Stimulated activated CD4-positive, alpha-beta T cell treated with anti-CD3 and anti-CD28 coated beads, Interleukin-2, amount 100 ng/mL, for 48 hours (primary cell): ENCODE measurements around the gene TNRC6C.
"Not testable (repeated sequence)": the region's sequence is repeated elsewhere in the genome, so short reads cannot be mapped to it uniquely, and the experiment has no call there.

Experiments used
- DNase-seq, 2 donors: peaks; one replicate each; pipeline ENCODE4 v3.0.0-alpha.2; 2020

Gene TNRC6C

DNA sequence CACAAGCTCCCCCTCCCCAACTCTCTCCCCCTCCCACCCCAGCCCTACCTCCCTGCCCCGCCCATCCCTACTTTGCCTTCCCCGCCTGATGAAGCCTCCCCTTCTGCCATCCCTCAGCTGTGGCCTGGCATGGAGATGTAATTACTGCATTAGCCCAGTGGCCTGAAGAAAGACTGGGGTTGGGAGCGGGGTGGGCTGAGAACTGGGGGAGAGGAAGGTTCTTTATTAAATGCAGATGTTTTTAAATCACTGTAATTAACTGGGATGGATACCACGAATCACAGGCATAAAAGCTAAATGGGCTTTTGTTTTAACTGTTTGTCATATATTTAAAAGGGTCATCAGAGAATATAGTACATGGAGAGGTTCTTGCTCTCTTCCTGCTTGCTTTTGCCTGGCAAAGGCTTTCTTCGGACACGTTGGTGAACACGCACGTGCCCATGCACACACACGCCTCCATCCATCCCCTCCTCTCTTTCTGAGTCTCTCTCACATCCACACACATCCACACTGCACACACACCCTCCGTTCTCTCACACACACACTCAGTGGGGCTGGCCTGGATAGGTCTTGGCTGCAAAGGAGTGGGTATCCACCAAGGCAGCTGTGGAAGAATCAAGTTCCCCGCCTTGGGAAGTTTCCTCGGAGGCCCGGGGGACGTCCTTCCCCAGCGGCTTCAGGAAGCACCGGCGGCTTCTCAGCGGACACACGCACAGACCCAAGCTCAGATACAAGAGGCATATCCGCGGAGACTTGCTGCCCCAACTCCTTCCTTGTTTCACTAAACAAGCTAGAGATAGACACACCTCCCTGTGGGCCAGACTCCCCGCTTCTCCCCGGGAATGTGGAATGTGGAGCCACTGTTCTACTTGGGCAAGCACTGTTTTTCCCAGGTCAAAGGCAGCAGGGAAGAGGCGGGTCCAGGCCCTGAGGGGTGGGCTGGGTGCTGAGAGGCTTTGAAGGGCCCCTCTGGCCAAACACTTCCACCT, 27.4 kb upstream of the TNRC6C start:
- no peak for DNase-seq

GRCh38 chr17:77933777-77934398, 24.6 kb upstream of the TNRC6C start:
- DNase-seq, result no peak

GRCh38 chr17:77935121-77935571, 23.4 kb upstream of the TNRC6C start:
- no peak for DNase-seq

GRCh38 chr17:77935744-77936143, 22.8 kb upstream of the TNRC6C start:
- DNase-seq, result not testable (repeated sequence)

- no peak for DNase-seq
Observed at GRCh38 chr17:77936881-77937280, 21.6 kb upstream of the TNRC6C start.

DNA sequence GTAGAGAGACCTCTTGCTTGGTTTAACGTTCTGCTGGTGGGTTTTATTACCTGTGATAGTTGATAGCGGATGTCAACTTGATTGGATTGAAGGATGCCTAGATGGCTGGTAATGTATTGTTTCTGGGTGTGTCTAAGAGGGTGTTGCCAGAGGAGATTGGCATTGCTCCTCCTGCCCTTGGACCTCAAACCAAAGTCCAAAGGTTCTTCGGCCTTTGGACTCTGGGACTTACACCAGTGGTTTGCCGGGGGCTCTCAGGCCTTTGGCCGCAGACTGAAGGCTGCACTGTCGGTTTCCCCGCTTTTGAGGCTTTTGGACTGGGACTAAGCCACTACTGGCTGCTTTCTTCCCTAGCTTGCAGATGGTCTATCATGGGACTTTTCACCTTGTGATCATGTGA, 17.5 kb upstream of the TNRC6C start:
- no peak for DNase-seq

GRCh38 chr17:77942112-77942988, 16.2 kb upstream of the TNRC6C start:
- DNase-seq, result no peak

GRCh38 chr17:77943971-77944370, 14.5 kb upstream of the TNRC6C start:
- DNase-seq, result no peak

DNA sequence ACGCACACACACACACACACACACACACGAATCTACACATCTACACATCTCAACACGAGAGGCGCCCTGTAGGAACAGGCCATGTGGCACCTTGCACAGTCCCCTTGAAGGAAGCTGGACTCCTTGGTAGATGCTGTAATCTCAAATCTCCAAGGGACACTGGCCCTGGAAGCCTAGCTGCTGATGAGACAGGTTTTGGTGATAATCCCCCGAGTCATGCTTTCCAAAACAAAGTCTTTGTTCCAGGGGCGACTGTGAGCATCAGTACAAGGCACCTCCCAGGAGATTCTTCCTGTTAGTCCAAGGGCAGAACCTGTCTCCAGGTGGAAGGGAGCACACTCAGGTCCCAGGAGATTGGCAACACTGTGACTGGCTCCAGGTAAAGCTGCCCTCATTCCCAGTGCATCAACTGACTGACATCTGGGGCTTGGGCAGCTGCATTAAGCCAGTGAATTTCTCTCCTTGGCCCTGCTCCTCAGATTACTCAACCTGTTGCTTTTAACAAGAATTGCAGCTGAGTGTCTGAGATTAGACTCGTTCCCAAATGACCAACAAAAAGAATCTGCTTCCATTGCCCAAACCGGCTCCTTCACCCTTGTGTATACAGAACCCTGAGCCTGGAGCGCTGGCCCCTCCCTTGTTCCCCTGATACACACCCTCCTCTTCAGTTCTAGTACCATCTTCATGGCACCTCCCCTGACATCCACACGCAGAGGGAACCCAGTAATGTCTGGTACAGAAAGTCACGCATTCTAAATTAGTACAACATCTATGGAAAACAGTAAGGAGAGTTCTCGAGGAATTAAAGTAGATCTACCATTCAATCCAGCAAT, 13.9 kb upstream of the TNRC6C start:
- no peak for DNase-seq

GRCh38 chr17:77946900-77947645, 11.4 kb upstream of the TNRC6C start:
- no peak for DNase-seq

- no peak for DNase-seq
Observed at GRCh38 chr17:77948690-77949114, 9.8 kb upstream of the TNRC6C start.

DNA sequence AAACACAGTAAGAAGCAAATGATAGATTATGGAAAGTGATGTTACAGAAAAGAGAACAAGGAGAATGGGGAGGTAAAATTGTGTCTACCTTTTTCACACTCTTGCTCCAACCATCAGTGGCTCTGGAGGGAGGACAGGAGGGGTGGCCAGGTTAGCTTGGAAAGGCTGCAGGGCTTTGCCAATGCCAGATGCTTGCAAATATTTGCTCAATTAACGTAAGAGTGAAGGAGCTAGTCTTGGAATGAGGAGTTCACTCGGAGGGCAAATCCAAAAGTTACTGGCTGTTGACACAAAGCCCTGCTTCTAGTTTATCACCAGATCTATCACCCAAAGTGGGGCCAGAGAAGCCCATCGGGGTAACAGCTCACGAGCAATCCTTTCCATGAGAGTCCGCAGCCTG, 7.4 kb upstream of the TNRC6C start:
- DNase-seq, result no peak

DNA sequence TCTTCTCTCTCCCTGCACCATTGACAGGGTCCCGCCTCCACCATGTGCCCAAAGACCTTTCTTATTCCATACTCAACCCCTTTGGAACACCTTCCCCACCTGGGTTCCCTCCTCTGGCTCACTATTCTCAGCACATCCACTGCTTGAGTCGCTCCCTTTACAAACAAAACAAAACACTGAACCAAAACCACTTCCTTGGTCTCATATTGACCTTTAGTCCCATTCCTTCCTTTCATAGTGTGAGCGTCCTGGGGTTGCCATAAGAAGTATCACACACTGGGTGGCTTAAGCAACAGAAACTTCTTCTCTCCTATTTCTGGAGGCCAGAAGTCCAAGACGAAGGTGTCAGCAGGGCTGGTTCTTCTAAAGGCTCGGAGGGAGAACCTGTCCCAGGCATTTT, 6.1 kb upstream of the TNRC6C start:
- DNase-seq, result no peak

GRCh38 chr17:77957235-77957856, 1.2 kb upstream of the TNRC6C start:
- DNase-seq, result peak; percentile 3 to 5

GRCh38 chr17:77958716-77959125, 218 bp downstream of the TNRC6C start:
- no peak for DNase-seq

DNA sequence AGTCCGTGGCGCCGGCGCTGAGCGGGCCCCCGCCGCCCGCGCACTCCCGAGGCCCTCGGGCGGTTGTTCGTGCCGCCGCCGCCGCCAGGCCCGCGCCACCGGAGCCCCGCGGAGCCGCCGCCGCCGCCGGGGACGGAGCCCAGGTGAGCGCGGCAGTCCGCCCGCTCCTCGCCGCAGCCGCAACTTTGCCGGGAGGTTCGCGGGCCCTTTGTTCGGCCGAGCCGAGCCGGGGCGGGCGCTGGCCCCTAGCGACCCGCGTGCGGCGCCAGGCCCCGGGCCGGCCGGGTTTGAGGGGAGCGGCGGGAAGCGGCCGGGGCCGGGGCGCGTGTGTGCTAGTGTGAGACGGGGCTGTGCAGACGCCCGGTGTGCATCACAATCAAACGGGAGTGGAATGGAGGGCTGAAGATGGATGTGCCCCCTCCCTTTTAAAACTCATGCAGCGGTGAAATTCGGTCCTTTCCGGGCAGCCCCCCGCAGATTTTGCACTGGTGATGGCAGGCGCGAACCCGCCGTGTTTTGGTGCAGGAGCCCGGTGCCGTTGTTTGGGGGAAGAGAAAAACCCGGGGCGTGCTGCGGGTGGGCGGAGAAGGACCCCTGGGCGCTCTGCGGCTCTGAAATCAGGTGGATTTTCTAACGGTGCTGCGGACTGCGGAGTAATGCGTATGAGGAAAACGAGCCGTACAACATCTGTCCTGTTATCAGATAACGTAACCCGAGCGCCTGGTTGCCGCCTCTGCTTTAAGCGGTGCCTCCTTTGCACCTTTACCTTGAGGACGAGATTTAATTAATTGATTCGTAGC, 823 bp downstream of the TNRC6C start:
- DNase-seq, result peak; percentile 18 to 19

DNA sequence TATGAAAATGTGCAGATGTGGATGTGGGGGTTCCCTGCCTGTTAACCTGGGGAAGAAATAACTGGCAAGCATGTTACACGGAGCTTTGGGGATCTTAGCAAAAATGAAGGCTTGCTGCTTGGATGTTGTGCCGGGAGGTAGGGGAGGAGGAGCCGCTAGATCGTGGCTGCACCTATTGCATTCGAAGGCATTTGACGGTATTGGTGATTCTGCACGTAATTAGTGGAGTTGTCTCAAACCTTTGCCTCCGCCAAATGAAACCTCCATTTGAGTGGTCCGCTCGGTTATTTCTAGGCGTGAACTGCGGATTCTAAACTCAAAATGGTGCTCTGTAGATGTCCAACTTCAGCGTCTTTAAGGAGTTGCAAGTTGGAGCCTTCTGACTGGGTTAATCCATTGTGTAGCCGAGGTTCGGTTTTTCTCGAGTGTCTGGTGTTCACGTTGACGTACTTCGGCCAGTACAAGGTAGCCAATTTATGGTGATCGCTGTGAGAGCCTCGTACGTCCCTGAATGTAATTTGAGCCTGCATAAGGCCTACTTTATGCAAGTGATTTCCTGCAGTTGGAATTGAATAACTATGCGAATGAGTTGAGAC, 1.5 kb downstream of the TNRC6C start:
- DNase-seq, result peak; percentile 8 to 17

DNA sequence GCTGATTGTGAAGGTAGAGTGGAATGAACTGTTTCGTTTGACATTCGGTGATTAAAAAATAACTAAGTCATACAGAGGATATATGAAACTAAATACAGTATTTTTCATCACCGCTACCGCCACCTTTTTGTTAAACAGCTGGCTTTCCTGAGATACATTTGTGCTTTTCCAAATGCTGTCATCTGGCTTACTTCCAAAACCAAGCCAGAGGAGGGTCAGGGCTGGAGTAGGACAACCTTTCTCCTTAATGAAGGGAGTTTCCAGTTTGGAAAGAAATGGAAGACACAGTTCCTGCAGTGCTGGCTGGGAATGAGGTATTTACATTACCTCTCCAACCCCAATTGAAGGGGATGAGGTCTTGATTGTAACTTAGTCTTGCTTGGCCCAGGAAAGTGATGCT, 3.2 kb downstream of the TNRC6C start:
- no peak for DNase-seq

DNA sequence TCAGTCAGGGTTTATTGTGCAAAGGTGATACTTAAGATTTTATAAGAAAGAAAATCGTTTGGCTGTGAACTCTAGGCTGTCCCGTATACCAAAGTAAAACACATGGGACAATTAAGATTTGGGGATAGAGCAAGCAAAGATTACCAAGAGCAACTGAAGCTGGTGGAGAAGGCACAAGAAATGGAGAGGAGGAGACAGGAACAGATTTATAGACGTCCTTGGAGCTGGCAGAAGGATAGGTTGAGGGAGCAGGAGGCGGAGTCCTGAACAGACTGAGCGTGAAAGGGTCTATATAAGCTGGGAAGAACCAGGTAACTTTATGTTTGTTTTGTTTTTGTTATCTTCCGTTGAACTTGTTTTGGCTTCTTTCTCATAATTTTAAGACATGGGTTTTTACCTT, 3.8 kb downstream of the TNRC6C start:
- DNase-seq, result no peak

DNA sequence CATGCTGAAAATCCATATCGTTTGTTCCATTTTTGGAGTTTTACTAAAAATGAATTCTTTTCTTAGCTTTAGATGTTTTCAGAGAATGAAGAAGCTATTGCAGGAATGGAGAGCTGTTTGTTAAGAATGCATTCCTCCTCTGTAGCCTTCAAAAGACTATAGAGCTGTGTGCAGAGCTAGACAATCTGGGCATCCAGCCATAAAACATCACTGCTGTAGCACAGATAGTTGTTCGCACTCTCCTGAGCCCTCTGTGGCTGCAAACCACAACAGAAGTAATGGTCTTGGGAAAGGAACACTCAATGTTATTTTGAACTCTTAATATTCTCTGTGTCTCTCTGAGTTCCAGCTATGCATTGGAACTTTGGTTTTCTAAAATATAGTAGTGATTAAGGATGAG, 4.9 kb downstream of the TNRC6C start:
- no peak for DNase-seq
